Endodermal cell (in vitro differentiated cells): Measurements from ENCODE around the gene ADISSP. TPM values are rescaled to one million over a fixed set of nuclear protein-coding genes. Genes with fewer than 3 reads are reported as not detected.

Source experiments
- DNase-seq: peaks from one replicate; pipeline ENCODE4 v3.0.0-alpha.2; 2017
- H3K27ac ChIP-seq: 2 replicates; pipeline ENCODE4 v1.5.1; 2013; ENCODE audit warnings: mild to moderate bottlenecking, low read depth, low read length, moderate library complexity
- H3K27me3 ChIP-seq: 2 replicates; pipeline ENCODE4 v1.6.1; 2013; ENCODE audit warnings: mild to moderate bottlenecking, low read length, moderate library complexity; ENCODE audit not compliant: insufficient read depth, control insufficient read depth, poor library complexity, severe bottlenecking
- H3K36me3 ChIP-seq: 2 replicates; pipeline ENCODE4 v1.7.0; 2013; ENCODE audit warnings: mild to moderate bottlenecking, low read length, moderate library complexity; ENCODE audit not compliant: control insufficient read depth, insufficient read depth
- H3K4me1 ChIP-seq: one replicate; pipeline ENCODE4 v1.7.0; 2013; ENCODE audit warnings: low read length; ENCODE audit not compliant: control insufficient read depth, insufficient read depth
- H3K4me3 ChIP-seq: 2 replicates; pipeline ENCODE4 v1.5.1; 2013; ENCODE audit warnings: mild to moderate bottlenecking, low read length, moderate library complexity
- H3K9ac ChIP-seq: 2 replicates; pipeline ENCODE4 v1.6.1; 2013; ENCODE audit warnings: mild to moderate bottlenecking, low read length, moderate library complexity; ENCODE audit not compliant: poor library complexity, severe bottlenecking; ENCODE audit errors: extremely low read depth
- H3K9me3 ChIP-seq: 2 replicates; pipeline ENCODE4 v1.6.1; 2013; ENCODE audit warnings: mild to moderate bottlenecking, low read length, moderate library complexity; ENCODE audit not compliant: control insufficient read depth
- H3K27ac Mint-ChIP-seq: 2 replicates; pipeline ENCODE4 v1.8.0; 2020; ENCODE audit warnings: mixed read lengths
- H3K27me3 Mint-ChIP-seq: 2 replicates; pipeline ENCODE4 v1.8.0; 2021; ENCODE audit warnings: mild to moderate bottlenecking, mixed read lengths; ENCODE audit not compliant: insufficient read depth
- H3K36me3 Mint-ChIP-seq: 2 replicates; pipeline ENCODE4 v1.8.0; 2020; ENCODE audit warnings: low read depth, mixed read lengths
- H3K4me1 Mint-ChIP-seq: 2 replicates; pipeline ENCODE4 v1.8.0; 2020; ENCODE audit warnings: mixed read lengths
- H3K4me3 Mint-ChIP-seq: 2 replicates; pipeline ENCODE4 v1.8.0; 2020; ENCODE audit warnings: mild to moderate bottlenecking, moderate library complexity, mixed read lengths
- H3K9me3 Mint-ChIP-seq: 2 replicates; pipeline ENCODE4 v1.8.0; 2020; ENCODE audit warnings: mild to moderate bottlenecking, mixed read lengths
- WGBS, 2 experiments: methylation state at CpG; one replicate each; pipeline versions ENCODE4 v1.1.5 to v1.1.7; 2013; ENCODE audit warnings: missing lambda C conversion rate in 2 of 2, mixed read lengths in 1 of 2; ENCODE audit not compliant: insufficient coverage in 1 of 2, insufficient read length in 1 of 2; 5-methylcytosine and 5-hydroxymethylcytosine counted together
- total RNA-seq, 2 donors: library from RNA; stranded (reverse); fragmentation: NEBNext Ultra II Directional in 1 of 2; extraction: Animal tissue kit (Norgen Biotek cat#: 25700) in 1 of 2; gene quantifications; 2 replicates in 1 of 2; 3 replicates in 1 of 2; pipeline ENCODE4 v1.2.1, GENCODE V29; 2021
- TF ChIP-seq, protein P1 (sequence below): fragments of 200-600 bp; sonication (generic); conservative IDR thresholded peaks from 2 replicates; pipeline ENCODE4 v1.5.0; 2021; ENCODE audit warnings: antibody characterized with exemption, mild to moderate bottlenecking

ADISSP gene
- total RNA-seq, 2 donors from 2014 or later = 38.8 to 43.3 TPM

- peak overlapping the region; percentile 100 for H3K27ac ChIP-seq
- H3K36me3 Mint-ChIP-seq = no peaks in the 10 kb centered on the region
These were observed 983 bp upstream of the ADISSP start for GRCh38 chr20:3768342-3769130.

GRCh38 chr20:3767110-3767426 lies 485 bp downstream of the ADISSP start:
- no peaks in the 10 kb centered on the region for H3K9me3 Mint-ChIP-seq
- Histone ChIP-seq H3K4me3 (peak overlapping the region; percentile 88), H3K27me3 (no peaks in the 10 kb centered on the region), H3K9ac (peak overlapping the region; percentile 38), H3K4me1 (no peaks in the 10 kb centered on the region), H3K36me3 (no peaks in the 10 kb centered on the region), H3K27ac (no peak overlapping the region), H3K9me3 (no peaks in the 10 kb centered on the region)
- WGBS, 2 experiments = 2% methylated on average over 21 of the region's 21 CpGs; no CpG with 5 or more reads in 1 of the 2 experiments
- H3K4me1 Mint-ChIP-seq = peaks cover 3% of the 10 kb centered on the region
- peak overlapping the region; percentile 48 for H3K27ac Mint-ChIP-seq
- H3K27me3 Mint-ChIP-seq = peaks cover 20% of the 10 kb centered on the region
- H3K36me3 Mint-ChIP-seq = no peaks in the 10 kb centered on the region
- DNase-seq = no peak
- TF ChIP-seq, protein P1, sequence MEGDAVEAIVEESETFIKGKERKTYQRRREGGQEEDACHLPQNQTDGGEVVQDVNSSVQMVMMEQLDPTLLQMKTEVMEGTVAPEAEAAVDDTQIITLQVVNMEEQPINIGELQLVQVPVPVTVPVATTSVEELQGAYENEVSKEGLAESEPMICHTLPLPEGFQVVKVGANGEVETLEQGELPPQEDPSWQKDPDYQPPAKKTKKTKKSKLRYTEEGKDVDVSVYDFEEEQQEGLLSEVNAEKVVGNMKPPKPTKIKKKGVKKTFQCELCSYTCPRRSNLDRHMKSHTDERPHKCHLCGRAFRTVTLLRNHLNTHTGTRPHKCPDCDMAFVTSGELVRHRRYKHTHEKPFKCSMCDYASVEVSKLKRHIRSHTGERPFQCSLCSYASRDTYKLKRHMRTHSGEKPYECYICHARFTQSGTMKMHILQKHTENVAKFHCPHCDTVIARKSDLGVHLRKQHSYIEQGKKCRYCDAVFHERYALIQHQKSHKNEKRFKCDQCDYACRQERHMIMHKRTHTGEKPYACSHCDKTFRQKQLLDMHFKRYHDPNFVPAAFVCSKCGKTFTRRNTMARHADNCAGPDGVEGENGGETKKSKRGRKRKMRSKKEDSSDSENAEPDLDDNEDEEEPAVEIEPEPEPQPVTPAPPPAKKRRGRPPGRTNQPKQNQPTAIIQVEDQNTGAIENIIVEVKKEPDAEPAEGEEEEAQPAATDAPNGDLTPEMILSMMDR = no peak
- peak overlapping the region; percentile 71 for H3K4me3 Mint-ChIP-seq

More at GRCh38 chr20:3768342-3769130, 983 bp upstream of the ADISSP start:
- peak overlapping the region; percentile 88 for H3K4me3 ChIP-seq
- Mint-ChIP-seq H3K27ac (peak overlapping the region; percentile 89), H3K9me3 (no peaks in the 10 kb centered on the region), H3K27me3 (peaks cover 27% of the 10 kb centered on the region), H3K4me3 (peak overlapping the region; percentile 71), H3K4me1 (peaks cover 3% of the 10 kb centered on the region)
- H3K27me3 ChIP-seq = no peaks in the 10 kb centered on the region
- no peaks in the 10 kb centered on the region for H3K4me1 ChIP-seq
- H3K9ac ChIP-seq = peak overlapping the region; percentile 80
- H3K36me3 ChIP-seq = no peaks in the 10 kb centered on the region
- peak; percentile 93 for DNase-seq
- TF ChIP-seq, protein P1 = peak; percentile 80
- 1 to 2% methylated on average over 23 to 51 of the region's 51 CpGs for WGBS, 2 experiments
- H3K9me3 ChIP-seq = no peaks in the 10 kb centered on the region

- peak overlapping the region; percentile 38 for H3K9ac ChIP-seq
- H3K27me3 ChIP-seq = no peaks in the 10 kb centered on the region
- H3K4me3 ChIP-seq = peak overlapping the region; percentile 88
- no peaks in the 10 kb centered on the region for H3K4me1 ChIP-seq
- Mint-ChIP-seq H3K27me3 (peaks cover 15% of the 10 kb centered on the region), H3K4me1 (peaks cover 3% of the 10 kb centered on the region), H3K9me3 (no peaks in the 10 kb centered on the region), H3K4me3 (peak overlapping the region; percentile 71), H3K36me3 (peaks cover 2% of the 10 kb centered on the region), H3K27ac (no peak overlapping the region)
- 40 to 44% methylated on average over 2 to 9 of the region's 9 CpGs for WGBS, 2 experiments
- DNase-seq = no peak
- no peaks in the 10 kb centered on the region for H3K36me3 ChIP-seq
- H3K9me3 ChIP-seq = no peaks in the 10 kb centered on the region
- TF ChIP-seq, protein P1 = no peak
- H3K27ac ChIP-seq = no peak overlapping the region
These were observed 987 bp downstream of the ADISSP start for GRCh38 chr20:3766422-3767109.
